Transverse colon (tissue), 4 donors: Measurements from ENCODE around the gene AP4E1. TPM values are rescaled to one million over a fixed set of nuclear protein-coding genes. Genes with fewer than 3 reads are reported as not detected.
A peak's percentile ranks its signal among the peaks of the same experiment; 100 is the strongest.

Source experiments
- DNase-seq: peaks from one replicate; pipeline ENCODE4 v3.0.0-alpha.2; 2019
- H3K27ac ChIP-seq, 4 donors: fragments of 200-600 bp; sonication (generic); 2 replicates each; pipeline ENCODE4 v1.5.1; 2016 to 2018; ENCODE audit warnings: inconsistent platforms in 4 of 4
- H3K27me3 ChIP-seq: fragments of 200-600 bp; sonication (generic); 2 replicates; pipeline ENCODE4 v1.5.1; 2017; ENCODE audit warnings: inconsistent platforms
- H3K36me3 ChIP-seq, 4 donors: fragments of 200-600 bp; sonication (generic); 2 replicates each; pipeline ENCODE4 v1.5.1; 2017 to 2019; ENCODE audit warnings: inconsistent platforms in 4 of 4
- H3K4me1 ChIP-seq, 4 donors: fragments of 200-600 bp; sonication (generic); 2 replicates each; pipeline ENCODE4 v1.5.1; 2017 to 2020; ENCODE audit warnings: inconsistent platforms in 4 of 4
- H3K4me3 ChIP-seq, 4 donors: fragments of 200-600 bp; sonication (generic); 1 replicate in 1 of 4; 2 replicates in 3 of 4; pipeline versions ENCODE4 v1.5.1 to v1.6.1; 2017 to 2019; ENCODE audit warnings: inconsistent platforms in 4 of 4
- H3K9me3 ChIP-seq, 2 donors: fragments of 200-600 bp; sonication (generic); 2 replicates each; pipeline ENCODE4 v1.5.1; 2017 to 2019; ENCODE audit warnings: inconsistent platforms in 2 of 2
- CTCF ChIP-seq, 5 experiments: fragments of 200-600 bp in 3 of 5; fragments of 450-650 bp in 2 of 5; sonication (generic) in 3 of 5; IDR thresholded peaks; 1 replicate in 2 of 5; 2 replicates in 3 of 5; pipeline ENCODE4 v1.5.1; 2016 to 2017; ENCODE audit warnings: antibody characterized with exemption in 5 of 5, inconsistent platforms in 3 of 5, mild to moderate bottlenecking in 2 of 5, moderate library complexity in 1 of 5
- EP300 ChIP-seq: sonication (generic); formaldehyde crosslinking; IDR thresholded peaks from one replicate; pipeline ENCODE4 v1.6.1; 2017; ENCODE audit warnings: antibody characterized with exemption, low read depth
- POLR2A ChIP-seq: fragments of 450-650 bp; IDR thresholded peaks from one replicate; pipeline ENCODE4 v1.6.1; 2016; ENCODE audit warnings: antibody characterized with exemption, mild to moderate bottlenecking, moderate library complexity
- POLR2AphosphoS5 ChIP-seq, 3 donors: sonication (generic); formaldehyde crosslinking; IDR thresholded peaks; one replicate each; pipeline ENCODE4 v1.6.1; 2016; ENCODE audit warnings: antibody characterized with exemption in 3 of 3
- WGBS, 2 donors: methylation state at CpG; one replicate each; pipeline ENCODE4 v1.1.5; 2018; ENCODE audit warnings: low coverage in 1 of 2; 5-methylcytosine and 5-hydroxymethylcytosine counted together
- in situ Hi-C, 4 donors: fragments of 200-750 bp; cut with MboI; loops; one replicate each; pipeline versions ENCODE4 v1.15.0 to v1.15.1; 2017; ENCODE audit warnings: low sequenced_read_pairs in 3 of 4, low pct_ligation_motif_present in 1 of 4, low pct_unique_long_range_greater_than_20kb in 1 of 4
- intact Hi-C: fragments of 100-400 bp; cut with DNase I; formaldehyde crosslinking; loops from one replicate; pipeline ENCODE4 v1.15.1; 2023; ENCODE audit warnings: low total_unique reads
- total RNA-seq, 4 donors: library from RNA; depleted of rRNA; stranded (reverse); fragments of >200 nt; gene quantifications; one replicate each; pipeline ENCODE4 v1.1.0, GENCODE V29; 2016

AP4E1 gene
- 10 to 100 TPM in 2 of 4 donors, 1 to 10 TPM in 2; 6.0 to 22.4 (median 9.9) TPM for total RNA-seq

- DNase-seq: peak; percentile 94
- Histone ChIP-seq H3K27me3 (no peaks in the 10 kb centered on the region), H3K4me1 (peaks cover 3 to 32% (median 26%) of the 10 kb centered on the region in 4 donors), H3K9me3 (no peaks in the 10 kb centered on the region), H3K4me3 (peak within 1 kb of the TSS; percentile 81 to 98 (median 88)), H3K36me3 (peaks cover 0 to 9% (median 0%) of the 10 kb centered on the region in 4 donors), H3K27ac (peak within 1 kb of the TSS; percentile 89 to 93 (median 93))
- in situ Hi-C loops (loop anchor here in 3 of 4 donors (10.0 to 25.0 kb wide), 2 partner anchors 234 to 446 kb away; no protein-coding TSS in a partner anchor), intact Hi-C loops (loop anchor here (10.0 kb wide), 1 partner anchor 224 kb away; the partner anchor contains the start of gene TRPM7)
- 1% methylated on average over 69 of the region's 100 CpGs; no CpG with 5 or more reads in 1 of the 2 donors for WGBS, 2 donors
- TF ChIP-seq CTCF (IDR thresholded peaks at IDR 0.05) (peak; percentile 94 to 98 (median 95)), EP300 (peak; percentile 56), POLR2A (peak; percentile 52), POLR2AphosphoS5 (IDR thresholded peaks at IDR 0.05) (peak; percentile 78 to 87 (median 80))
These were observed at the start of gene AP4E1 for GRCh38 chr15:50908209-50909009. Gene AP4E1 (plus strand): TSS chr15:50908683. CDS start chr15:50908779, 96 bp downstream.

- Histone ChIP-seq H3K27me3 (no peaks in the 10 kb centered on the region), H3K4me1 (peaks cover 6 to 37% (median 19%) of the 10 kb centered on the region in 4 donors), H3K9me3 (no peaks in the 10 kb centered on the region), H3K27ac (no peak overlapping the region), H3K4me3 (no peak overlapping the region), H3K36me3 (no peaks in the 10 kb centered on the region)
- intact Hi-C loops (no loop called here), in situ Hi-C loops (no loop called here)
- TF ChIP-seq POLR2AphosphoS5 (IDR thresholded peaks at IDR 0.05) (no peak), EP300 (no peak)
- DNase-seq: no peak
- 87 to 92% methylated on average over 4 to 5 of the region's 5 CpGs for WGBS, 2 donors
These were observed 47.7 kb upstream of the AP4E1 start for GRCh38 chr15:50860824-50861223.

GRCh38 chr15:50862553-50862952 lies 45.9 kb upstream of the AP4E1 start:
- H3K36me3 ChIP-seq: no peaks in the 10 kb centered on the region
- intact Hi-C loops (no loop called here), in situ Hi-C loops (no loop called here)
- DNase-seq: no peak
- TF ChIP-seq POLR2AphosphoS5 (IDR thresholded peaks at IDR 0.05): no peak
- TF ChIP-seq CTCF (IDR thresholded peaks at IDR 0.05): no peak
- TF ChIP-seq POLR2A: no peak
- no peak for TF ChIP-seq EP300
- H3K4me1 ChIP-seq: peaks cover 1 to 25% (median 6%) of the 10 kb centered on the region in 4 donors
- no peaks in the 10 kb centered on the region for H3K9me3 ChIP-seq
- H3K27me3 ChIP-seq: no peaks in the 10 kb centered on the region
- H3K27ac ChIP-seq: no peak overlapping the region
- no peak overlapping the region for H3K4me3 ChIP-seq

GRCh38 chr15:50864873-50865272 lies 43.6 kb upstream of the AP4E1 start:
- Histone ChIP-seq H3K4me3 (no peak overlapping the region), H3K36me3 (no peaks in the 10 kb centered on the region), H3K27me3 (no peaks in the 10 kb centered on the region), H3K27ac (peak overlapping the region; percentile 18 to 51 (median 33)), H3K9me3 (no peaks in the 10 kb centered on the region), H3K4me1 (peaks cover 0 to 16% (median 1%) of the 10 kb centered on the region in 4 donors)
- in situ Hi-C loops (no loop called here), intact Hi-C loops (no loop called here)
- TF ChIP-seq CTCF (IDR thresholded peaks at IDR 0.05): no peak
- TF ChIP-seq POLR2AphosphoS5 (IDR thresholded peaks at IDR 0.05): no peak
- no peak for TF ChIP-seq POLR2A
- TF ChIP-seq EP300: no peak
- WGBS, 2 donors: 50 to 54% methylated on average over 1 of the region's 1 CpG
- DNase-seq: no peak
